ENCODE results near the gene TRIO.

The TRIO gene

GRCh38 chr5:14506661-14507060, 363.5 kb downstream of the TRIO start:
- ChIA-PET POLR2A (no interaction called here), CTCF (interaction anchor here (1.5 to 2.1 kb wide), 2 partner anchors 37 to 155 kb away, joined by 3 to 4 read pairs; no protein-coding TSS in a partner anchor)
- DNase-seq (ENCODE audit: extremely low spot score), result no peak
- TF ChIP-seq, protein P1, sequence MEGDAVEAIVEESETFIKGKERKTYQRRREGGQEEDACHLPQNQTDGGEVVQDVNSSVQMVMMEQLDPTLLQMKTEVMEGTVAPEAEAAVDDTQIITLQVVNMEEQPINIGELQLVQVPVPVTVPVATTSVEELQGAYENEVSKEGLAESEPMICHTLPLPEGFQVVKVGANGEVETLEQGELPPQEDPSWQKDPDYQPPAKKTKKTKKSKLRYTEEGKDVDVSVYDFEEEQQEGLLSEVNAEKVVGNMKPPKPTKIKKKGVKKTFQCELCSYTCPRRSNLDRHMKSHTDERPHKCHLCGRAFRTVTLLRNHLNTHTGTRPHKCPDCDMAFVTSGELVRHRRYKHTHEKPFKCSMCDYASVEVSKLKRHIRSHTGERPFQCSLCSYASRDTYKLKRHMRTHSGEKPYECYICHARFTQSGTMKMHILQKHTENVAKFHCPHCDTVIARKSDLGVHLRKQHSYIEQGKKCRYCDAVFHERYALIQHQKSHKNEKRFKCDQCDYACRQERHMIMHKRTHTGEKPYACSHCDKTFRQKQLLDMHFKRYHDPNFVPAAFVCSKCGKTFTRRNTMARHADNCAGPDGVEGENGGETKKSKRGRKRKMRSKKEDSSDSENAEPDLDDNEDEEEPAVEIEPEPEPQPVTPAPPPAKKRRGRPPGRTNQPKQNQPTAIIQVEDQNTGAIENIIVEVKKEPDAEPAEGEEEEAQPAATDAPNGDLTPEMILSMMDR (IDR thresholded peaks at IDR 0.05; ENCODE audit: control extremely low read depth, extremely low read depth, low read depth, missing control alignments), result no peak

- ChIA-PET POLR2A (no interaction called here), CTCF (interaction anchor here (1.2 to 1.7 kb wide), 3 partner anchors 10 to 156 kb away, joined by 3 to 5 read pairs (median 3); no protein-coding TSS in a partner anchor)
- no peak for DNase-seq (ENCODE audit: extremely low spot score)
- TF ChIP-seq, protein P1 (IDR thresholded peaks at IDR 0.05; ENCODE audit: control extremely low read depth, extremely low read depth, low read depth, missing control alignments), result no peak
These were observed 364.2 kb downstream of the TRIO start for GRCh38 chr5:14507156-14507941.

DNA sequence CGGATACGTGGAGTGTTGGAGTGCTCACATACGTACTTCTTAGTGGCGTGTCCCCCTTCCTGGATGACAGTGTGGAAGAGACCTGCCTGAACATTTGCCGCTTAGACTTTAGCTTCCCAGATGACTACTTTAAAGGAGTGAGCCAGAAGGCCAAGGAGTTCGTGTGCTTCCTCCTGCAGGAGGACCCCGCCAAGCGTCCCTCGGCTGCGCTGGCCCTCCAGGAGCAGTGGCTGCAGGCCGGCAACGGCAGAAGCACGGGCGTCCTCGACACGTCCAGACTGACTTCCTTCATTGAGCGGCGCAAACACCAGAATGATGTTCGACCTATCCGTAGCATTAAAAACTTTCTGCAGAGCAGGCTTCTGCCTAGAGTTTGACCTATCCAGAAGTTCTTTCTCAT, 364.9 kb downstream of the TRIO start:
- ChIA-PET CTCF (interaction anchor here (1.2 to 1.7 kb wide), 2 partner anchors 9 to 14 kb away, joined by 3 to 5 read pairs; no protein-coding TSS in a partner anchor), POLR2A (no interaction called here)
- TF ChIP-seq, protein P1 (IDR thresholded peaks at IDR 0.05; ENCODE audit: control extremely low read depth, extremely low read depth, low read depth, missing control alignments), result no peak
- no peak for DNase-seq (ENCODE audit: extremely low spot score)

GRCh38 chr5:14509556-14509955, 366.4 kb downstream of the TRIO start:
- TF ChIP-seq, protein P1 (IDR thresholded peaks at IDR 0.05; ENCODE audit: control extremely low read depth, extremely low read depth, low read depth, missing control alignments), result no peak
- DNase-seq (ENCODE audit: extremely low spot score), result no peak
- CTCF ChIA-PET, result interaction anchor here (1.3 kb wide), 1 partner anchor 139 kb away, joined by 4 read pairs; no protein-coding TSS in a partner anchor

GRCh38 chr5:14510156-14510734, 367.1 kb downstream of the TRIO start:
- POLR2A ChIA-PET, result no interaction called here
- CTCF ChIA-PET, result interaction anchor here (1.0 to 1.3 kb wide), 3 partner anchors 12 to 494 kb away, joined by 3 to 4 read pairs (median 3); no protein-coding TSS in a partner anchor
- DNase-seq (ENCODE audit: extremely low spot score), result no peak
- TF ChIP-seq, protein P1 (IDR thresholded peaks at IDR 0.05; ENCODE audit: control extremely low read depth, extremely low read depth, low read depth, missing control alignments), result no peak

More at GRCh38 chr5:14509556-14509955, 366.4 kb downstream of the TRIO start:
- POLR2A ChIA-PET, result no interaction called here

GRCh38 chr5:14510880-14511279, 367.7 kb downstream of the TRIO start:
- no peak for DNase-seq (ENCODE audit: extremely low spot score)
- TF ChIP-seq, protein P1 (IDR thresholded peaks at IDR 0.05; ENCODE audit: control extremely low read depth, extremely low read depth, low read depth, missing control alignments), result no peak
- POLR2A ChIA-PET, result no interaction called here
- CTCF ChIA-PET, result interaction anchor here (1.0 to 1.3 kb wide), 3 partner anchors 12 to 493 kb away, joined by 3 to 4 read pairs (median 3); no protein-coding TSS in a partner anchor
